Activated B cell treated with CpG ODN at 0.5 μM for 24 hours (primary cell): Measurements from ENCODE around the gene NOTUM. TPM values are rescaled to one million over a fixed set of nuclear protein-coding genes. Genes with fewer than 3 reads are reported as not detected.
"Not testable (repeated sequence)": the region's sequence is repeated elsewhere in the genome, so short reads cannot be mapped to it uniquely, and the experiment has no call there.

ENCODE experiments used
- ATAC-seq: fragments of 200-7000 bp; cut with Tn5 transposase; one replicate; pipeline ENCODE4 v1.10.0; 2021; ENCODE audit warnings: low read depth, mild to moderate bottlenecking, moderate library complexity
- CTCF ChIA-PET: fragments of 350-600 bp; sonication (Branson Sonifier 250); formaldehyde crosslinking; loops from one replicate; lab custom pipeline; 2021; ENCODE audit warnings: antibody characterized with exemption; lab: Charles Lee
- POLR2A ChIA-PET: fragments of 350-600 bp; sonication (Branson Sonifier 250); formaldehyde crosslinking; loops from one replicate; lab custom pipeline; 2021; ENCODE audit warnings: antibody characterized with exemption; lab: Charles Lee
- DNase-seq: peaks from one replicate; pipeline ENCODE4 v3.0.0; 2022
- H3K27ac Mint-ChIP-seq: one replicate; pipeline ENCODE4 v1.8.0; 2020; ENCODE audit warnings: mixed read lengths
- H3K27me3 Mint-ChIP-seq: one replicate; pipeline ENCODE4 v1.8.0; 2021; ENCODE audit warnings: mixed read lengths
- H3K36me3 Mint-ChIP-seq: one replicate; pipeline ENCODE4 v1.8.0; 2021; ENCODE audit warnings: low read depth, mixed read lengths
- H3K4me1 Mint-ChIP-seq: one replicate; pipeline ENCODE4 v1.8.0; 2021; ENCODE audit warnings: mixed read lengths
- H3K4me3 Mint-ChIP-seq: one replicate; pipeline ENCODE4 v1.8.0; 2020; ENCODE audit warnings: mild to moderate bottlenecking, mixed read lengths
- H3K9me3 Mint-ChIP-seq: one replicate; pipeline ENCODE4 v1.8.0; 2020; ENCODE audit warnings: mixed read lengths
- intact Hi-C: fragments of 100-400 bp; cut with micrococcal nuclease; formaldehyde crosslinking; loops from one replicate; pipeline ENCODE4 v1.15.1; 2024
- total RNA-seq: library from RNA; stranded (reverse); gene quantifications from 2 replicates; pipeline ENCODE4 v1.2.3, GENCODE V29; 2022
- TF ChIP-seq, protein P1 (sequence below): fragments of 200-600 bp; IDR thresholded peaks from one replicate; pipeline ENCODE4 v1.8.0; 2022; ENCODE audit warnings: antibody characterized with exemption, mild to moderate bottlenecking

NOTUM gene
- total RNA-seq, 1 donor from 2014 or later = not detected

DNA sequence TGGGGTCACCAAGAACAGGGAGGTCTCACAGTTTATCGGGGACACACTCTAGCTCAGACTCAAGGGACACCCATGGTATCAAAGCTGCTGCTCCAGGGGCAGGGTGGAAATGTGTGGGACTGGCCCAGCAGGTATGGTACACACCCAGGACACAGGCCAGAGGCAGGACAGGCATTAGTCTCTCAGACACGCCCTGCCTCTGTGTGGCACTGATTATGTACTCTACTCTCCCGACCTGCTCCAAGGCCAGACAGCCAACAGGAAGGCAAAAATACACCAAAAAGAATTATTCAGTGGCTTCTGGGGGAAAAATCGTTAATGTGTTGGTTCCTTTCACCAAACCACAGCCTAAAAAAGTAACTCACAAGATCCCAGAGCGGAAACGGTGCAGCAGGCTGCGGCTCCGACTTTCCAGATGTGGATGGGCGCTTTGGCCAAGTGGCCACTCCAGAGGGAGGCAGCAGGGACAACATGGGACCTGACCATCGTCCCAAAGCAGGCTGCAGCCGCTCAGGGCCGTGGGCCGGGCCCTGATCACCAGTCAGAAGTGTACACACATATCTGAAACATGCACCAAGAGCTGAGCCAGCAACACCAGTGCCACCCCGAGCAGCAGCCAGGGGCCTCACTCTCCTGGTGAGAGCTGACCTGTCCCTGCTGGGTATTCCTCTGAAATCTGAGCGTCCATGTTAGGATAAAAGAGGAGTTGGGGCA lies 42.0 kb downstream of the NOTUM start:
- H3K4me3 Mint-ChIP-seq = no peak overlapping the region
- H3K36me3 Mint-ChIP-seq = peaks cover 46% of the 10 kb centered on the region
- no peaks in the 10 kb centered on the region for H3K9me3 Mint-ChIP-seq
- CTCF ChIA-PET = no interaction called here
- TF ChIP-seq, protein P1, sequence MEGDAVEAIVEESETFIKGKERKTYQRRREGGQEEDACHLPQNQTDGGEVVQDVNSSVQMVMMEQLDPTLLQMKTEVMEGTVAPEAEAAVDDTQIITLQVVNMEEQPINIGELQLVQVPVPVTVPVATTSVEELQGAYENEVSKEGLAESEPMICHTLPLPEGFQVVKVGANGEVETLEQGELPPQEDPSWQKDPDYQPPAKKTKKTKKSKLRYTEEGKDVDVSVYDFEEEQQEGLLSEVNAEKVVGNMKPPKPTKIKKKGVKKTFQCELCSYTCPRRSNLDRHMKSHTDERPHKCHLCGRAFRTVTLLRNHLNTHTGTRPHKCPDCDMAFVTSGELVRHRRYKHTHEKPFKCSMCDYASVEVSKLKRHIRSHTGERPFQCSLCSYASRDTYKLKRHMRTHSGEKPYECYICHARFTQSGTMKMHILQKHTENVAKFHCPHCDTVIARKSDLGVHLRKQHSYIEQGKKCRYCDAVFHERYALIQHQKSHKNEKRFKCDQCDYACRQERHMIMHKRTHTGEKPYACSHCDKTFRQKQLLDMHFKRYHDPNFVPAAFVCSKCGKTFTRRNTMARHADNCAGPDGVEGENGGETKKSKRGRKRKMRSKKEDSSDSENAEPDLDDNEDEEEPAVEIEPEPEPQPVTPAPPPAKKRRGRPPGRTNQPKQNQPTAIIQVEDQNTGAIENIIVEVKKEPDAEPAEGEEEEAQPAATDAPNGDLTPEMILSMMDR = no peak
- POLR2A ChIA-PET = no interaction called here
- DNase-seq = no peak
- no peaks in the 10 kb centered on the region for H3K27me3 Mint-ChIP-seq
- peaks cover 31% of the 10 kb centered on the region for H3K4me1 Mint-ChIP-seq
- intact Hi-C loops = loop anchor here (1.0 to 2.0 kb wide), 3 partner anchors 7 to 58 kb away; partner anchors contain the start of genes ARHGDIA and P4HB
- H3K27ac Mint-ChIP-seq = no peak overlapping the region
- ATAC-seq = no peak

- Mint-ChIP-seq H3K4me3 (peak overlapping the region; percentile 88), H3K4me1 (peaks cover 26% of the 10 kb centered on the region), H3K27ac (peak overlapping the region; percentile 76), H3K36me3 (peaks cover 53% of the 10 kb centered on the region)
- H3K27me3 Mint-ChIP-seq, CTCF ChIA-PET, DNase-seq, H3K9me3 Mint-ChIP-seq: not testable (repeated sequence)
- intact Hi-C loops = loop anchor here (1.0 to 2.0 kb wide), 3 partner anchors 8 to 58 kb away; partner anchors contain the start of genes ARHGDIA and P4HB
- POLR2A ChIA-PET = interaction anchor here (1.3 to 3.0 kb wide), 2 partner anchors 9 to 148 kb away, joined by 4 to 28 read pairs; partner anchors contain the start of gene MAFG
- ATAC-seq = peak; percentile 22
Measured at GRCh38 chr17:81918333-81918669, 42.7 kb downstream of the NOTUM start.

DNA sequence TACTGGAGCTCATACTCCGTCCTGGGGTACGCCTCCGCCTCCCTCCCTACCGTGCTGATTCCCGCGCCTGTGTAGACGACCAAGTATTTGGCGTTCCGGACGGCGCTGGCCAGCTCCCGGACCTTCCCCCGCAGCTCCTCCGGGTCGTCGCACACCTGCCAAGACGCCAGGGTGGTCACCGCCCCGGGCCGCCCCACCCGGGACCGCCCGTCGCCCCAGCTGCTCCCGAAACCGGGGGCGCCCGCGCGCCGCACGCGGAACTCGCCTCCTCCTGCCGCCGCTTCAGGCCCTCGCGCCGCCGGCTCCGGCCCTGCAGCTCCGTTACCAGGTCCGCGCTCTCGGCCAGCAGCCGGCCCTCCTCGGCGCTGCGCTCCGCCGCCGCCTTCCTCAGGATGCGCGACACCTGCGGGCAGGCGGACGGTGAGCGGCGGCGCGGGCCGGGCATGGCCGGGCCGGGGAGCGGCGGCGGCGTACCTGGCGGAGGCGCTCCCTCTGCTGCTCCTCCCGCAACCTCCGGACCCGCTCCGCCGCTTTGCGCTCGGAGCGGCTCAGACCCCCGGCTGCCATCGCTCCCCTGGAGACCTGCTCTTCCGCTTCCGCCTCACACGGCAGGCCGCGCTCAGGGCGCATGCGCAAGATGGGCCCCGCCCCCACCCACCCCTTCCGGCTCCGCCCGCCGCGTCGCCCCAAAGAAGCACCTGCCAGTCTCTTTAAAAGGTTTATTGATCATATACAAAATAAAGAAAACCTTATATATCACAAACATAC lies 43.2 kb downstream of the NOTUM start, which contains the start of gene SIRT7:
Gene SIRT7, minus strand, starts transcription at position 612 of the 768 bp plus-strand sequence. Its CDS starts 45 bp downstream, at position 567.
- peak within 1 kb of the TSS; percentile 88 for H3K4me3 Mint-ChIP-seq
- ChIA-PET CTCF (interaction anchor here (1.2 to 1.6 kb wide), 3 partner anchors 10 to 48 kb away, joined by 3 to 6 read pairs (median 5); partner anchors contain the start of gene MAFG), POLR2A (interaction anchor here (0.6 to 3.0 kb wide), 8 partner anchors 9 to 149 kb away, joined by 3 to 28 read pairs (median 4); partner anchors contain the start of genes DCXR, MAFG and P4HB)
- H3K27me3 Mint-ChIP-seq = no peaks in the 10 kb centered on the region
- no peaks in the 10 kb centered on the region for H3K9me3 Mint-ChIP-seq
- H3K4me1 Mint-ChIP-seq = peaks cover 25% of the 10 kb centered on the region
- intact Hi-C loops = loop anchor here (1.0 to 2.0 kb wide), 3 partner anchors 9 to 57 kb away; partner anchors contain the start of genes ARHGDIA and P4HB
- TF ChIP-seq, protein P1 = no peak
- peak within 1 kb of the TSS; percentile 76 for H3K27ac Mint-ChIP-seq
- peaks cover 56% of the 10 kb centered on the region for H3K36me3 Mint-ChIP-seq
- peak; percentile 74 for DNase-seq
- peak; percentile 88 for ATAC-seq

- CTCF ChIA-PET = interaction anchor here (1.2 to 1.6 kb wide), 2 partner anchors 43 to 47 kb away, joined by 3 to 5 read pairs; no protein-coding TSS in a partner anchor
- POLR2A ChIA-PET = interaction anchor here (0.7 to 3.0 kb wide), 4 partner anchors 11 to 296 kb away, joined by 6 to 28 read pairs (median 7); partner anchors contain the start of genes CCDC57, MAFG and P4HB
- DNase-seq (no peak), ATAC-seq (no peak)
- H3K4me1 Mint-ChIP-seq = peaks cover 29% of the 10 kb centered on the region
- peak overlapping the region; percentile 41 for H3K27ac Mint-ChIP-seq
- intact Hi-C loops = no loop called here
- peak overlapping the region; percentile 82 for H3K4me3 Mint-ChIP-seq
- no peaks in the 10 kb centered on the region for H3K27me3 Mint-ChIP-seq
- TF ChIP-seq, protein P1 = no peak
- no peaks in the 10 kb centered on the region for H3K9me3 Mint-ChIP-seq
- H3K36me3 Mint-ChIP-seq = peaks cover 61% of the 10 kb centered on the region
Measured at GRCh38 chr17:81916234-81917001, 44.6 kb downstream of the NOTUM start.

DNA sequence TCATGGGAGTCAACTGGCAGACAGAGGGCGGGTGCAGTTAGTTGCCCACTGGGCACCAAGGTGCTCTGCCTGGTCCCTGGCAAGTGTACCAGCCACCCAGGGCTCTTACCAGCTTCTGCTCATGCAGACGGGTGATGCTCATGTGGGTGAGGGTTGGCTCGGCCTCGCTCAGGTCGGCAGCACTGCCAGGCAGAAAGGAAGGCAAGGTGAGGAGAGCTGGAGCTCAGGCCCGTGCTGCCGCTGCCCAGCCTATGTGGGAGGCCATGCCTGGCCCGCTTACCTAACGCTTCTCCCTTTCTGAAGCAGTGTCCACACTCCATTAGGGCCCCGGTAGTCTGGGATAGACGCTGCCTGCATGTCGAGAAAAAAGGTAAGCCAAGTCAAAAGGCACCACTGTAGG lies 45.7 kb downstream of the NOTUM start:
- Mint-ChIP-seq H3K36me3 (peaks cover 56% of the 10 kb centered on the region), H3K9me3 (no peaks in the 10 kb centered on the region), H3K27me3 (no peaks in the 10 kb centered on the region), H3K27ac (no peak overlapping the region), H3K4me3 (no peak overlapping the region), H3K4me1 (peaks cover 32% of the 10 kb centered on the region)
- intact Hi-C loops = no loop called here
- ATAC-seq = no peak
- no peak for DNase-seq
- ChIA-PET CTCF (interaction anchor here (1.5 kb wide), 1 partner anchor 44 kb away, joined by 3 read pairs; no protein-coding TSS in a partner anchor), POLR2A (interaction anchor here (3.0 kb wide), 1 partner anchor 12 kb away, joined by 28 read pairs; the partner anchor contains the start of gene MAFG)
- TF ChIP-seq, protein P1 = no peak
